Measurements from ENCODE around the gene ARHGAP45. TPM values are rescaled to one million over a fixed set of nuclear protein-coding genes. Genes with fewer than 3 reads are reported as not detected.

The ARHGAP45 gene
- total RNA-seq, 3 donors from 2014 or later (not counting 1 experiment from before 2014, with no cell fraction given) = 535 to 601 (median 560) TPM

DNA sequence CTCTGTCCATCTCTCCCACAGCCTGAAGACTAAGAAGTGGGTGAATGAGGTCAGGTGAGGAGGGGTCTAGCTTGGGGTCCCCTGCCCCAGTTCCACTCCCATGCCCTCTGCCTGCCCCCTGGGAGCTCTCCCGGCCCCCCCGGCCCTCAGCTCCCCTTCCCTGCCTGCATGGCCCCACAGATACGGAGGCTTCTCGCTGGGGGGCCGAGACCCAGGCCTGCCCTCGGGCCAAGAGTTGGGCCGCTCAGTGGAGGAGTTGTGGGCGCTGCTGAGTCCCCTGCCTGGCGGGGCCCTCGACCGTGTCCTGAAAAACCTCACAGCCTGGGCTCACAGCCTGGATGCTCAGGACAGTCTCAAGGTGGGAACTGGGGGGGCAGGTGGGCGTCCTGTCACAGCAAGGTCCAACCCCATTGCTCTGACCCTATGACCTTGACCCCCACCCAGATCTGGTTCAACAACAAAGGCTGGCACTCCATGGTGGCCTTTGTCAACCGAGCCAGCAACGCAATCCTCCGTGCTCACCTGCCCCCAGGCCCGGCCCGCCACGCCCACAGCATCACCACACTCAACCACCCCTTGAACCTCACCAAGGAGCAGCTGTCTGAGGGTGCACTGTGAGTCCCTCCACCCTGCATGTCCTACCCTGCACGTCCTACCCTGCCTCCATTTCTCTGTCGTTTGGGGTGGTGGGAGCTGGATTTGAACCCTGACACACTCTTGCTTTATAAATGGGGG is 10.9 kb upstream of the ARHGAP45 start:
- TF ChIP-seq, protein P1, sequence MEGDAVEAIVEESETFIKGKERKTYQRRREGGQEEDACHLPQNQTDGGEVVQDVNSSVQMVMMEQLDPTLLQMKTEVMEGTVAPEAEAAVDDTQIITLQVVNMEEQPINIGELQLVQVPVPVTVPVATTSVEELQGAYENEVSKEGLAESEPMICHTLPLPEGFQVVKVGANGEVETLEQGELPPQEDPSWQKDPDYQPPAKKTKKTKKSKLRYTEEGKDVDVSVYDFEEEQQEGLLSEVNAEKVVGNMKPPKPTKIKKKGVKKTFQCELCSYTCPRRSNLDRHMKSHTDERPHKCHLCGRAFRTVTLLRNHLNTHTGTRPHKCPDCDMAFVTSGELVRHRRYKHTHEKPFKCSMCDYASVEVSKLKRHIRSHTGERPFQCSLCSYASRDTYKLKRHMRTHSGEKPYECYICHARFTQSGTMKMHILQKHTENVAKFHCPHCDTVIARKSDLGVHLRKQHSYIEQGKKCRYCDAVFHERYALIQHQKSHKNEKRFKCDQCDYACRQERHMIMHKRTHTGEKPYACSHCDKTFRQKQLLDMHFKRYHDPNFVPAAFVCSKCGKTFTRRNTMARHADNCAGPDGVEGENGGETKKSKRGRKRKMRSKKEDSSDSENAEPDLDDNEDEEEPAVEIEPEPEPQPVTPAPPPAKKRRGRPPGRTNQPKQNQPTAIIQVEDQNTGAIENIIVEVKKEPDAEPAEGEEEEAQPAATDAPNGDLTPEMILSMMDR (IDR thresholded peaks at IDR 0.05) = no peak
- Mint-ChIP-seq H3K9me3 (no peaks in the 10 kb centered on the region), H3K27ac (no peak overlapping the region), H3K4me3 (no peak overlapping the region), H3K36me3 (no peaks in the 10 kb centered on the region), H3K4me1 (peaks cover 14 to 17% of the 10 kb centered on the region in 2 donors), H3K27me3 (ENCODE audit: low read depth in 2 of 2) (no peaks in the 10 kb centered on the region)
- Histone ChIP-seq H3K27ac (ENCODE audit: low read length) (no peak overlapping the region), H3K9me3 (ENCODE audit: control insufficient read depth, insufficient read depth, low read length) (peaks cover 27% of the 10 kb centered on the region), H3K4me3 (ENCODE audit: low read length) (no peak overlapping the region), H3K36me3 (ENCODE audit: control insufficient read depth, insufficient read depth, low read length) (peaks cover 34% of the 10 kb centered on the region), H3K4me1 (ENCODE audit: control insufficient read depth, insufficient read depth, low read length) (peaks cover 8% of the 10 kb centered on the region), H3K27me3 (ENCODE audit: control insufficient read depth, insufficient read depth, low read length) (no peaks in the 10 kb centered on the region)
- ATAC-seq (no peak), DNase-seq (no peak)
- 96% methylated on average over 18 of the region's 20 CpGs for WGBS (ENCODE audit: insufficient coverage)
- intact Hi-C loops (cut with micrococcal nuclease) = loop anchor here (5.0 kb wide), 1 partner anchor 136 kb away; no protein-coding TSS in a partner anchor

DNA sequence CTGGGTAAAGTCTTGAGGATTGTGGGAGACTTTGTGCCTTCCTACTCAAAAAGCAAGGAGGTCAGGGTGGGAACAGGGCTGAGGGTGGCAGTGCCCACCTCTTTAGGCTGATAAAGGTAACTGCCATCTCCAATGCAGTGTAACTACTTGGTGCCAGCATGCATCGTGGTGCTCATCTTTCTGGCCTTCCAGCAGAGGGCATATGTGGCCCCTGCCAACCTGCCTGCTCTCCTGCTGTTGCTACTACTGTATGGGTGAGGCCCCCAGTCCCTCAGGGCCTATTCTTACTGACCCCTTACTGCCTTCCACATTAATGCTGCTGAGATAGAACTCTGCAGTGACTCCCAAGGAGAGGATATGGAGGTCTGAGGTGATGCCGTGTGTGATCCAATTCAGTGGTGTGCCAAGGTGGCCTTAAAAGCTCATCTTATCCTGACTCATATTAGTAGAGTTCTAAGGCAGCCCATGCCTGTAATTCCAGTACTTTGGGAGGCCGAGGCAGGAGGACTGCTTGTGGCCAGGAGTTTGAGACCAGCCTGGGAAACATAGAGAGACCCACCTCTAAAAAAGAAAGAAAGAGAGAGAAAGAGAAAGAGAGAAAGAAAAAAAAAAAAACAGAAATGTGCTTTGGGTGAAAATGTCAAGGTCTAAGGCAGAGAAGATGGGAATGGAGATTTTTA is 9.7 kb upstream of the ARHGAP45 start:
- no peak overlapping the region for H3K4me3 Mint-ChIP-seq
- intact Hi-C loops (cut with micrococcal nuclease) = loop anchor here (5.0 kb wide), 1 partner anchor 135 kb away; no protein-coding TSS in a partner anchor
- Histone ChIP-seq H3K9me3 (ENCODE audit: control insufficient read depth, insufficient read depth, low read length) (peaks cover 27% of the 10 kb centered on the region), H3K27ac (ENCODE audit: low read length) (no peak overlapping the region), H3K27me3 (ENCODE audit: control insufficient read depth, insufficient read depth, low read length) (no peaks in the 10 kb centered on the region), H3K36me3 (ENCODE audit: control insufficient read depth, insufficient read depth, low read length) (peaks cover 30% of the 10 kb centered on the region), H3K4me3 (ENCODE audit: low read length) (no peak overlapping the region), H3K4me1 (ENCODE audit: control insufficient read depth, insufficient read depth, low read length) (peaks cover 8% of the 10 kb centered on the region)
- H3K36me3 Mint-ChIP-seq = no peaks in the 10 kb centered on the region
- H3K27me3 Mint-ChIP-seq (ENCODE audit: low read depth in 2 of 2) = no peaks in the 10 kb centered on the region
- 28% methylated on average over 2 of the region's 3 CpGs for WGBS (ENCODE audit: insufficient coverage)
- ATAC-seq = peak; percentile 53 to 91 (median 85)
- TF ChIP-seq, protein P1 (IDR thresholded peaks at IDR 0.05) = peak; percentile 18
- H3K4me1 Mint-ChIP-seq = peaks cover 14 to 17% of the 10 kb centered on the region in 2 donors
- no peaks in the 10 kb centered on the region for H3K9me3 Mint-ChIP-seq
- H3K27ac Mint-ChIP-seq = peak overlapping the region; percentile 54 to 71
- DNase-seq = peak in 1 of 2 donors; percentile 77

DNA sequence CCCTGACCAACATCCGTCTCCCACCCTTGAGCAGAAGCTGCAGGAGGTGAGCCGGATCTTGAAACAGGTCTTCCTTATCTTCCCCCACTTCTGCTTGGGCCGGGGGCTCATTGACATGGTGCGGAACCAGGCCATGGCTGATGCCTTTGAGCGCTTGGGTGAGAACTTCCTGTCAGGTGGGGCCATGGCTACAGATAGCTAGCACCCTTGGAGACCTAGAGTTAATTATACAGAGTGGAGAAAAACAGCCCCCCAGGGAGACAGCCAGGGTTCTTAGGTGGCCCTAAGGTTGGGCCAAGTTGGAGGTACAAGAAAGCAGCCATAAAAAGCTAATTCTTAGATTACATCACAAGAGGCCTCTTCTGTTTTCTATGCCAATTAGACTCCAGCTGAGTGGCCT is 8.9 kb upstream of the ARHGAP45 start:
- H3K36me3 ChIP-seq (ENCODE audit: control insufficient read depth, insufficient read depth, low read length) = peaks cover 30% of the 10 kb centered on the region
- no peak for ATAC-seq
- H3K4me1 ChIP-seq (ENCODE audit: control insufficient read depth, insufficient read depth, low read length) = peaks cover 10% of the 10 kb centered on the region
- Mint-ChIP-seq H3K9me3 (no peaks in the 10 kb centered on the region), H3K4me3 (no peak overlapping the region), H3K4me1 (peaks cover 14 to 18% of the 10 kb centered on the region in 2 donors), H3K27me3 (ENCODE audit: low read depth in 2 of 2) (no peaks in the 10 kb centered on the region), H3K27ac (peak overlapping the region in 1 of 2 donors; percentile 54), H3K36me3 (no peaks in the 10 kb centered on the region)
- DNase-seq = peak in 1 of 2 donors; percentile 51
- WGBS (ENCODE audit: insufficient coverage) = 68% methylated on average over 5 of the region's 5 CpGs
- H3K4me3 ChIP-seq (ENCODE audit: low read length) = no peak overlapping the region
- H3K27ac ChIP-seq (ENCODE audit: low read length) = no peak overlapping the region
- no peaks in the 10 kb centered on the region for H3K27me3 ChIP-seq (ENCODE audit: control insufficient read depth, insufficient read depth, low read length)
- H3K9me3 ChIP-seq (ENCODE audit: control insufficient read depth, insufficient read depth, low read length) = peaks cover 27% of the 10 kb centered on the region
- intact Hi-C loops (cut with micrococcal nuclease) = loop anchor here (5.0 kb wide), 1 partner anchor 134 kb away; no protein-coding TSS in a partner anchor
- TF ChIP-seq, protein P1 (IDR thresholded peaks at IDR 0.05) = no peak
